OCI-LY7 (cell line): ENCODE measurements around the gene WIPF2. TPM values are rescaled to one million over a fixed set of nuclear protein-coding genes. Genes with fewer than 3 reads are reported as not detected.

Experiments
- BruUV-seq: library from RNA; stranded (reverse); fragments of 400-500 nt; replicated peaks from 2 replicates; lab custom pipeline; 2021; lab: Mats Ljungman, UMichigan
- CTCF ChIA-PET: fragments of 300-600 bp; sonication (Branson Sonifier 250); formaldehyde crosslinking; loops from one replicate; lab custom pipeline; 2022; ENCODE audit warnings: antibody characterized with exemption; ENCODE audit not compliant: unreplicated experiment; lab: Charles Lee
- POLR2A ChIA-PET: fragments of 300-600 bp; sonication (Branson Sonifier 250); formaldehyde crosslinking; loops from one replicate; lab custom pipeline; 2022; ENCODE audit warnings: antibody characterized with exemption; lab: Charles Lee
- DNase-seq: peaks from one replicate; pipeline ENCODE4 v3.0.0-alpha.2; 2015; ENCODE audit warnings: low spot score
- H2AFZ ChIP-seq: fragments of 200-600 bp; sonication (generic), shearing (Covaris generic); 2 replicates; pipeline ENCODE4 v1.6.1; 2014; ENCODE audit warnings: mild to moderate bottlenecking, antibody characterized with exemption, low read length, moderate library complexity
- H3K27ac ChIP-seq: fragments of 200-600 bp; sonication (generic); 2 replicates; pipeline ENCODE4 v1.5.1; 2014; ENCODE audit warnings: mixed run types, low read depth, mild to moderate bottlenecking, moderate library complexity, low read length, inconsistent platforms; ENCODE audit not compliant: poor library complexity, severe bottlenecking
- H3K36me3 ChIP-seq: fragments of 200-600 bp; sonication (generic); 2 replicates; pipeline ENCODE4 v1.6.1; 2014; ENCODE audit warnings: mild to moderate bottlenecking, antibody characterized with exemption, low read length, moderate library complexity, mixed read lengths; ENCODE audit not compliant: insufficient read depth
- H3K4me1 ChIP-seq: fragments of 200-600 bp; sonication (generic); 2 replicates; pipeline ENCODE4 v1.5.1; 2014; ENCODE audit warnings: mild to moderate bottlenecking, low read length; ENCODE audit not compliant: insufficient read depth, poor library complexity, severe bottlenecking
- H3K4me2 ChIP-seq: fragments of 200-600 bp; sonication (generic); 2 replicates; pipeline ENCODE4 v1.6.1; 2014; ENCODE audit warnings: mild to moderate bottlenecking, low read length
- H3K4me3 ChIP-seq: fragments of 200-600 bp; sonication (generic); 2 replicates; pipeline ENCODE4 v1.5.1; 2014; ENCODE audit warnings: mild to moderate bottlenecking, low read depth, low read length; ENCODE audit not compliant: poor library complexity, severe bottlenecking
- H3K79me2 ChIP-seq: fragments of 200-600 bp; sonication (generic); 2 replicates; pipeline ENCODE4 v1.6.1; 2016; ENCODE audit warnings: low read depth, mild to moderate bottlenecking, low read length, moderate library complexity, mixed read lengths; ENCODE audit not compliant: insufficient read depth
- H3K9me2 ChIP-seq: fragments of 200-600 bp; sonication (generic); 2 replicates; pipeline ENCODE4 v1.6.1; 2016; ENCODE audit warnings: mild to moderate bottlenecking, low read length, mixed read lengths; ENCODE audit not compliant: insufficient read depth
- H3K9me3 ChIP-seq: fragments of 200-600 bp; sonication (generic); 2 replicates; pipeline ENCODE4 v1.6.1; 2014; ENCODE audit warnings: mild to moderate bottlenecking, mixed run types, low read length, mixed read lengths
- H4K20me1 ChIP-seq: fragments of 200-600 bp; sonication (generic); 2 replicates; pipeline ENCODE4 v1.6.1; 2014; ENCODE audit warnings: mild to moderate bottlenecking, antibody characterized with exemption, low read length, moderate library complexity, mixed read lengths; ENCODE audit not compliant: insufficient read depth
- CTCF ChIP-seq: fragments of 200-600 bp; sonication (generic); conservative IDR thresholded peaks from 2 replicates; pipeline ENCODE4 v1.5.1; 2014; ENCODE audit warnings: mild to moderate bottlenecking, antibody characterized with exemption, low read length, moderate library complexity, mixed read lengths
- EZH2phosphoT487 ChIP-seq: fragments of 200-600 bp; sonication (generic); IDR thresholded peaks from 2 replicates; pipeline ENCODE4 v1.6.1; 2018; ENCODE audit warnings: low read depth, borderline replicate concordance, mild to moderate bottlenecking, mixed run types, antibody characterized with exemption, low read length, moderate library complexity, mixed read lengths
- intact Hi-C: fragments of 100-400 bp; cut with micrococcal nuclease; formaldehyde crosslinking; loops from one replicate; pipeline ENCODE4 v1.10.0; 2022; ENCODE audit not compliant: unreplicated experiment
- total RNA-seq, 2 experiments: library from RNA; depleted of rRNA in 1 of 2; stranded (reverse); fragments of >200 nt in 1 of 2; shearing (Covaris generic) in 1 of 2; gene quantifications; 2 replicates each; pipeline ENCODE4 v1.2.3, GENCODE V29; 2014 to 2022

WIPF2 gene
- total RNA-seq, 2 experiments from 2014 or later = 4.7 to 20.3 TPM

- Histone ChIP-seq H3K9me2 (no peaks in the 10 kb centered on the region), H4K20me1 (0 out of 2 replicates have a peak, but pooled peaks cover 5% of the 10 kb centered on the region), H3K4me3 (no peak overlapping the region), H3K4me2 (no peak overlapping the region), H3K36me3 (peaks cover 20% of the 10 kb centered on the region), H3K9me3 (no peaks in the 10 kb centered on the region), H3K4me1 (peaks cover 10% of the 10 kb centered on the region), H3K79me2 (peaks cover 15% of the 10 kb centered on the region), H3K27ac (no peak overlapping the region), H2AFZ (no peak overlapping the region)
- POLR2A ChIA-PET = interaction anchor here (0.6 to 1.0 kb wide), 3 partner anchors 9 to 67 kb away, joined by 3 to 8 read pairs (median 3); no protein-coding TSS in a partner anchor
- CTCF ChIA-PET = no interaction called here
- intact Hi-C loops = no loop called here
- no TSS peak for BruUV-seq
- no peak for DNase-seq
- TF ChIP-seq EZH2phosphoT487 (no peak), CTCF (0 out of 2 replicates have a peak, but pooled peaks have one; percentile 7)
Measured at GRCh38 chr17:40284085-40284713, 65.1 kb downstream of the WIPF2 start.

- no TSS peak for BruUV-seq
- CTCF ChIA-PET = no interaction called here
Measured at GRCh38 chr17:40286473-40286872, 67.4 kb downstream of the WIPF2 start.

More at GRCh38 chr17:40286473-40286872, 67.4 kb downstream of the WIPF2 start:
- 0 out of 2 replicates have a peak, but pooled peaks cover 17% of the 10 kb centered on the region for H4K20me1 ChIP-seq
- H3K79me2 ChIP-seq = peaks cover 38% of the 10 kb centered on the region
- H3K9me2 ChIP-seq = no peaks in the 10 kb centered on the region
- POLR2A ChIA-PET = interaction anchor here (0.6 to 0.9 kb wide), 2 partner anchors 13 to 146 kb away, joined by 3 read pairs; partner anchors contain the start of gene CASC3
- H3K4me1 ChIP-seq = peaks cover 31% of the 10 kb centered on the region
- no peaks in the 10 kb centered on the region for H3K9me3 ChIP-seq
- no peak overlapping the region for H3K27ac ChIP-seq
- H2AFZ ChIP-seq = no peak overlapping the region
- H3K36me3 ChIP-seq = peaks cover 29% of the 10 kb centered on the region
- no peak for TF ChIP-seq EZH2phosphoT487
- TF ChIP-seq CTCF = no peak
- H3K4me2 ChIP-seq = no peak overlapping the region
- no peak overlapping the region for H3K4me3 ChIP-seq
- intact Hi-C loops = loop anchor here (5.0 kb wide), 2 partner anchors 69 to 174 kb away; partner anchors contain the start of gene WIPF2
- no peak for DNase-seq
